ENCODE results near the gene ARMC3. TPM values are rescaled to one million over a fixed set of nuclear protein-coding genes. Genes with fewer than 3 reads are reported as not detected.

The ARMC3 gene
- total RNA-seq, 2 experiments from 2014 or later, result not detected

DNA sequence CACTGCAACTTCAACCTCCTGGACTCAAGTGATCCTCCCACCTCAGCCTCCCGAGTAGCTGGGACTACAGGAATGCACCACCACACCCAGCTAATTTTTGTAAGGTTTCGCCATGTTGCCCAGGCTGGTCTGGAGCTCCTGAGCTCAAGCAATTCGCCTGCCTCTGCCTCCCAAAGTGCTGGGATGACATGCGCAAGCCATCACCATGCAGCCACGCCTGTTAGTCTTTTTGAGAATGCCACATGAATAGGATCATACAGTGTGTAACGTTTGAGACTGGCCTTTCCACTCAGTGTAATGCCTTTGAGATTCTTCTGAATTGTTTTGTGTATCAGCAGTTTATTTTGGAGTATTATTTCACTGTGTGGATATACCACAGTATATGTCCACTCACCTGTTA is 91.8 kb downstream of the ARMC3 start:
- CTCF ChIA-PET, result interaction anchor here (0.6 kb wide), 1 partner anchor 25 kb away, joined by 3 read pairs; no protein-coding TSS in a partner anchor
- Mint-ChIP-seq H3K27ac (no peak overlapping the region), H3K4me3 (no peak overlapping the region), H3K36me3 (ENCODE audit: low read depth) (no peaks in the 10 kb centered on the region), H3K9me3 (peaks cover 2% of the 10 kb centered on the region), H3K27me3 (peaks cover 20% of the 10 kb centered on the region), H3K4me1 (no peaks in the 10 kb centered on the region)
- DNase-seq, result no peak
- POLR2A ChIA-PET, result no interaction called here

DNA sequence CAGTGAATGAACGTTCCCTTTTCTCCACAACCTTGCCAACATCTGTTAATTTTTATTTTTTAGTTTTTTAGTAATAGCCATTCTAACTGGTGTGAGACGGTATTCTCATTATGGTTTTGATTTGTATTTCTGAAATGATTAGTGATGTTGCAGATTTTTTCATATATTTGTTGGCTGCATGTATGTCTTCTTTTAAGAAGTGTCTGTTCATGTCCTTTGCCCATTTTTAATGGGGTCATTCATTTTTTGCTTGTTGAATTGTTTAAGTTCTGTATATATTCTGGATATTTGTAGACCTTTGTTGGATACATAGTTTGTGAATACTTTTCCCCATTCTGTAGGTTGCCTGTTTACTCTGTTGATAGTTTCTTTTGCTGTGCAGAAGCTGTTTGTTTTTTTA is 93.6 kb downstream of the ARMC3 start:
- H3K4me3 Mint-ChIP-seq, result no peak overlapping the region
- no peak overlapping the region for H3K27ac Mint-ChIP-seq
- CTCF ChIA-PET, result no interaction called here
- H3K4me1 Mint-ChIP-seq, result no peaks in the 10 kb centered on the region
- H3K27me3 Mint-ChIP-seq, result peaks cover 20% of the 10 kb centered on the region
- H3K9me3 Mint-ChIP-seq, result peaks cover 2% of the 10 kb centered on the region
- POLR2A ChIA-PET, result no interaction called here
- no peak for DNase-seq
- no peaks in the 10 kb centered on the region for H3K36me3 Mint-ChIP-seq (ENCODE audit: low read depth)

DNA sequence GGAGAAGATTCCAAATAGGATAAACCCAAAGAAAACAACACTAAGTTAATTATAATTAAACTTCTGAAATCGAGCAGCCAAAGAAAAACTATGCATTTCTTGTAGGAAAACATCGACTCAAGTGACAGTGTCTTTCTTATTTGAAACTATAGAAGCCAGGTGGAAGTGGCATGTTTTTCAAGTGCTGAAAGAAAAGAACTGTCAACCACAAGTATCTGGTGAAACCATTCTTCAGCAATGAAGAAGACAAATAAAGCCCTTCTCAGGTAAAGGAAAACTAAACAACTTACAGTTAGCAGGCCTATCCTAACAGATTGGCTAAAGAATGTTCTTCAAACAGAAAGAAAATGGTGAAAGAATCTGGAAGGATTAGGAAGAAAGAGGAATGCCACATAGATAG is 96.1 kb downstream of the ARMC3 start:
- Mint-ChIP-seq H3K27me3 (peaks cover 30% of the 10 kb centered on the region), H3K27ac (no peak overlapping the region), H3K9me3 (peaks cover 2% of the 10 kb centered on the region), H3K36me3 (ENCODE audit: low read depth) (no peaks in the 10 kb centered on the region), H3K4me1 (no peaks in the 10 kb centered on the region), H3K4me3 (no peak overlapping the region)
- no peak for DNase-seq
- CTCF ChIA-PET, result no interaction called here
- POLR2A ChIA-PET, result no interaction called here

DNA sequence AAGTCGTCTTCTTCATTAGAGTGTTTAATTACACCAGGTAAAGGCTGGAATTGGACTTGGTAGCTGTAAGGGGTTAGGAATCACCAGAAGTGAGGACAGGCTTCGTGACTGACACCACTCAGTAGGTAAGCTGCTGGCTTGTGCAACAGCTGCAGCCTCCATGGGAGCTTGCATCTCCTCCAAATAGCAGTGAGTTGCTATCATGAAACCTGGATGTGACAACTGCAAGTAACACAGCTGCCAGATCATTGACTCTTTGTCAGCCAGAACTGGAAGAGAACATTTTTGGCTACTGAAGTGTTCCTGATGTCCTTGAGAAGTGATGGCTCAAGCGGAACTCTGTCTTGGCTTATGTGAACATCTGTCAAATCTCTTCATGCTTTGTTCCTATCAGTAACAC is 103.5 kb downstream of the ARMC3 start:
- no peaks in the 10 kb centered on the region for H3K36me3 Mint-ChIP-seq (ENCODE audit: low read depth)
- no peak overlapping the region for H3K27ac Mint-ChIP-seq
- no peak for DNase-seq
- no peaks in the 10 kb centered on the region for H3K4me1 Mint-ChIP-seq
- H3K4me3 Mint-ChIP-seq, result no peak overlapping the region
- ChIA-PET POLR2A (no interaction called here), CTCF (no interaction called here)
- no peaks in the 10 kb centered on the region for H3K9me3 Mint-ChIP-seq
- H3K27me3 Mint-ChIP-seq, result peaks cover 28% of the 10 kb centered on the region

DNA sequence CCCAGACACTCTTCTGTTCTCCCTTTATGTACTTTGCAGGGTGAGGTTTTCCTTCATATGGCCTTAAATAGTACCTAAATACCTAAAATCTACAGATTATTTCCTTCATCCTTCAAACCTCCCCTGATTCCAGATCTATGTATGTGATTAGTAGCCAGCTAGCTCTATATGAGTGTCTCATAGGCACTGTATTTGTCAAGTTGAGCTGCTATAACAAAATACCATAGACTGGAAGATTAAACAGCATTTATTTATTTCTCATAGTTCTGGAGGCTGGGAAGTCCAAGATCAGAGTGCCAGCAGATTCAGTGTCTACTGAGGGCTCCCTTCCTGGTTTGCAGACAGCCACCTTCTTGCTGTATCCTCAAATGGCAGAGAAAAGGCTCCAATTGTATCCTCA is 106.9 kb downstream of the ARMC3 start:
- no peaks in the 10 kb centered on the region for H3K36me3 Mint-ChIP-seq (ENCODE audit: low read depth)
- DNase-seq, result no peak
- no peak overlapping the region for H3K27ac Mint-ChIP-seq
- H3K27me3 Mint-ChIP-seq, result peaks cover 16% of the 10 kb centered on the region
- no peaks in the 10 kb centered on the region for H3K4me1 Mint-ChIP-seq
- no peaks in the 10 kb centered on the region for H3K9me3 Mint-ChIP-seq
- ChIA-PET POLR2A (no interaction called here), CTCF (no interaction called here)
- H3K4me3 Mint-ChIP-seq, result no peak overlapping the region

DNA sequence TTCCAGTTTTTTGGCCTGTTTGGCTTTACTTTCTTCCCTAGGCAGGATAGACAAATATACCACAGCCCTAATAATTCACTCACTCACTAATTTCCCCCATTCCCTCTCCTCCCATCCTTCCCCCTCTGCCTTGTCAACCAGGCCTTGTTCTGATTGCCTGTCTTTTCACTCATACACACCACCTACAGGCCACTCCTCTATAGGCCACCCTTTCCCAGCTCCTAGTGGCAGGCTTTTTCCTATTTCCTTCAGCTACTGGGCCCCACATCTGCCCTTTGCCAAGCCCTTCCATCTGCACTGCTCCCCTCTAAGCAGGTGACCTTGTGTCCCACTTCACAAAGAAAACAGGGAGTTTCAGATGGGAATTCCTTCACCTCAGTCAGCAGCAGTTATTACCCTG is 107.7 kb downstream of the ARMC3 start:
- Mint-ChIP-seq H3K4me3 (no peak overlapping the region), H3K4me1 (no peaks in the 10 kb centered on the region), H3K27ac (no peak overlapping the region), H3K36me3 (ENCODE audit: low read depth) (no peaks in the 10 kb centered on the region), H3K9me3 (no peaks in the 10 kb centered on the region), H3K27me3 (peaks cover 16% of the 10 kb centered on the region)
- CTCF ChIA-PET, result no interaction called here
- DNase-seq, result no peak
- POLR2A ChIA-PET, result no interaction called here

DNA sequence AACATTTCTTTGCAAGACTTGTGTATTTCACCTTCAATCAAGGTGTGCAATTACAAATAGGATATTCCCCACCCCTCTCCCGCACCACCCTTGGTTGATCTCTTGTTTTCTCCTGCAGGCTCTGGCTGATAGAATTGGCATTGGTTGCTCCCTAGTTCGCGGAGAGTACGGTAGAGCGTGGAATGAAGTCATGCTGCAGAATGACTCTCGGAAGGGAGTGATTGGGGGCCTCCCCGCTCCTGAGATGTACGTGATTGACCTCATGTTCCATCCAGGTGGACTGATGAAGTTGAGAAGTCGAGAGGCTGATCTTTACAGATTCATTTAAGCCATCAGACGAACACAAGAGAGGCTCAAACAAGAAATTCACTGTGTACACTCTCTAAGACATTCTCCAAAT is 109.3 kb downstream of the ARMC3 start:
- H3K36me3 Mint-ChIP-seq (ENCODE audit: low read depth), result no peaks in the 10 kb centered on the region
- H3K4me1 Mint-ChIP-seq, result no peaks in the 10 kb centered on the region
- H3K4me3 Mint-ChIP-seq, result no peak overlapping the region
- no peaks in the 10 kb centered on the region for H3K9me3 Mint-ChIP-seq
- DNase-seq, result no peak
- POLR2A ChIA-PET, result no interaction called here
- CTCF ChIA-PET, result no interaction called here
- peaks cover 11% of the 10 kb centered on the region for H3K27me3 Mint-ChIP-seq
- H3K27ac Mint-ChIP-seq, result no peak overlapping the region

DNA sequence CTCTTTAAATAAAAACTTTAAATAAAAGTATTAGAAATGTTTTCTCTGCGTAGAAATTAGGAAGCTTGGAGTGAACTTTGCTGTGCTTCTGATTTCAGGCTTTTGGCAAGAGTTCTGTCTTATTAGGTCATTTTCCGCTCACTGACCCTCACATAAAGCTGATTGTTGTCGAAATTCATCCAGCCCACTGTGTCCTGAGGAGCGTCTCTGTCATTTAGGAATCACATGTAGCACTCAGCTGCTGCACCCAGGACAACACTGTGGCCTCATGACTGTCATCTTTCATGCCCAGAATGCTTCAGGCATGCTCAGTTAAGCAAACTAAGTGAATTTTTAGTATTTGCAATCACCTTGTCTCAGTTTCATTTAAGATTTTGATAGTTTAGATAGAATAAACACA is 109.7 kb downstream of the ARMC3 start:
- CTCF ChIA-PET, result no interaction called here
- no peaks in the 10 kb centered on the region for H3K4me1 Mint-ChIP-seq
- no peak overlapping the region for H3K4me3 Mint-ChIP-seq
- H3K27me3 Mint-ChIP-seq, result peaks cover 14% of the 10 kb centered on the region
- H3K36me3 Mint-ChIP-seq (ENCODE audit: low read depth), result no peaks in the 10 kb centered on the region
- POLR2A ChIA-PET, result no interaction called here
- DNase-seq, result no peak
- H3K27ac Mint-ChIP-seq, result no peak overlapping the region
- no peaks in the 10 kb centered on the region for H3K9me3 Mint-ChIP-seq

DNA sequence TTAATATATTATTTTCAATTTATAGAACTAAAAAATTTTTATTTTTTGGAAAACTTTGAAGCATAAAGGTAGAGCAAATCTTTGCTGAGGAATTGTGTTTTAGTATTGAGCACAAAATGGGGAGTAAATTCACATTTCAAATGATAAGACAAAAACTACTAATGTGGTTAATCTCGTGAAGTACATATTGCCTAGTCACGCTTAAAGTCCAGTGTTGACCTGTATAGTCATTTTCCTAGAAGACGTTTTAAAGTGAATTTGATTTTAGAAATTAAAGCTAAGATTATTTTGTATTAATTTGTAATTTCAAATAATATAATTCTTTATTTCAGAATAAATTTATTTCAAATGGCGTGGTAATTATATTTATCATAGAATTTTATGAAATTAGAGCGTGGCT is 110.3 kb downstream of the ARMC3 start:
- Mint-ChIP-seq H3K4me1 (no peaks in the 10 kb centered on the region), H3K4me3 (no peak overlapping the region), H3K9me3 (no peaks in the 10 kb centered on the region), H3K27ac (no peak overlapping the region), H3K27me3 (peaks cover 16% of the 10 kb centered on the region), H3K36me3 (ENCODE audit: low read depth) (no peaks in the 10 kb centered on the region)
- CTCF ChIA-PET, result no interaction called here
- POLR2A ChIA-PET, result no interaction called here
- DNase-seq, result no peak

DNA sequence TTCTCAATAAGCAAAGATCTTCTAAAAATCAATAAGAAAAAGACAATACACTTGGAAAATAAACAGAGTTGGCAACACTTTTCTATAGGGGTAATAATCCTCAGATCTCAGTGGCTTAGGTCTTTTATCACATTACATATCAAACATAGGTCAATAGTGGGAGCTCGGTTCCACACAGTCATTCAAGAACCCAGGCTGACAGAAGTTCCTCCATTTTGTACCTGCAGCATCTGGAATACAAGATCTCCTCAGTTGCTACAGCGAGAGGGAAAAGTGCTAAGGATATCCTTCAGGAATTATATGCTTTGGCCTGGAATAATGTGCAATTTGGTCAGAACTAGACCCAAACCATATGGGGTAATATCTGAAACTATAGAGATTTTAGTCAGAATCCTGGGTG is 112.1 kb downstream of the ARMC3 start:
- Mint-ChIP-seq H3K9me3 (no peaks in the 10 kb centered on the region), H3K36me3 (ENCODE audit: low read depth) (no peaks in the 10 kb centered on the region), H3K27ac (no peak overlapping the region), H3K4me3 (no peak overlapping the region), H3K4me1 (no peaks in the 10 kb centered on the region), H3K27me3 (peaks cover 10% of the 10 kb centered on the region)
- POLR2A ChIA-PET, result no interaction called here
- no peak for DNase-seq
- CTCF ChIA-PET, result no interaction called here

DNA sequence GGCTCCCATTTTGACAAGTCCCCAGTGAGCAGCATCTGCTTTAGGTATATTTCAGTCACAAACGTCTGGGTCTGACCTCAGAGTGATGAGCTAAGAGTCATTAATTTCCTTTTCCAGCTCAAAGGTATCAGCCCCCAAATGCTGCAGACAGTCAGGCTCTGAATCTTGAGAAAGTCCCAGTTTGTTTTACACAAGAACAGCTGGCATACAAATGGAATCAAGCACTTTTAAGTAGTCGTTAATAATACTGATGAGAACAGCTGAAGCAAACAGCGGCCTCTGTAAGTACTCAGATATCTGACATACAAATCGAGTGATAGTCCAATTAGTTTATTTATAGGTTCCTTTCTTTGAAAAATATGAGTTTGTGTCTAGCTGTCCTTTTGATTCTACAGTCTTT is 118.2 kb downstream of the ARMC3 start:
- Mint-ChIP-seq H3K9me3 (no peaks in the 10 kb centered on the region), H3K4me3 (no peak overlapping the region), H3K27ac (no peak overlapping the region), H3K4me1 (no peaks in the 10 kb centered on the region), H3K27me3 (peaks cover 7% of the 10 kb centered on the region), H3K36me3 (ENCODE audit: low read depth) (no peaks in the 10 kb centered on the region)
- POLR2A ChIA-PET, result no interaction called here
- CTCF ChIA-PET, result no interaction called here
- no peak for DNase-seq

DNA sequence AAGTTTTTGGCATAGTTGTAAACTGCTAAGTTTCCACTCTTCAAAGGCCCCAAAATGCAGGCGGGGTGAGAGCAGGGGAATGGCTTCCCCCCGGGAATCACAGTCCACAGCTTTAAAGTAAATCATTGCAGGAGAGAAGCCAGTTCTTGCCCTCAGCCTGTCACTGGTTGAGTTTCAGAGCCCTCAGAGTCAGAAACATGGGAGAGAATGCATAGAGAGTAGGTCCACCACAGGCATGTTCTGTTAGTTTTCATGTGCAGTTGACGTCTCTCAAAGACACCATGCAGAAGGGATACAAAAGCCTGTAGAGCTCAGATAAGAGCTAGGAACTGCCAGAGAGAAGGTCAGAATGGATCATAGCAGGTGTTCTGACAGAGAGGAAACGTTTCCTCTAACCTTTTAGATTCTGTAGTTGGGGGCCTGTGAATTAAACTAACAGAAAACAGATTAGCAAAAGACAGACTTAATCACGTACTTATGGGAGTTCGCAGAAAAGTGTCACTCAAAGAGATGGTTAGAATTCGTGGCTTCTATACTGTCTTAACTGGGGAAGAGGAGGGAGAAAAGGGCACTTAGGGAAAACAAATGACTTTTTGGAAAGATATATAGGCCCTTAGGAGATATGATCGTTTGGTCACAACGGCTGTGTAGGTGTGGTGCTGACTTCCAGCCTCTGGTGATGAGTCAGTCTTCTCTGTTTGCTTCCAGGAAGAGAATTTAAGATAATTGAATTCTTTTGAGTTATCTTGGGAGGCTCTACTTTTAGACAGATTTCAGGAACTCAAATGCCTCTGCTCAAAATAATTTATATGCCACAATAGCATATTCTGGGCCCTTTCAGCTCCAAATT is 119.6 kb downstream of the ARMC3 start:
- Mint-ChIP-seq H3K9me3 (no peaks in the 10 kb centered on the region), H3K27me3 (peaks cover 5% of the 10 kb centered on the region), H3K36me3 (ENCODE audit: low read depth) (no peaks in the 10 kb centered on the region), H3K4me1 (no peaks in the 10 kb centered on the region), H3K27ac (no peak overlapping the region), H3K4me3 (no peak overlapping the region)
- ChIA-PET POLR2A (no interaction called here), CTCF (no interaction called here)
- no peak for DNase-seq

DNA sequence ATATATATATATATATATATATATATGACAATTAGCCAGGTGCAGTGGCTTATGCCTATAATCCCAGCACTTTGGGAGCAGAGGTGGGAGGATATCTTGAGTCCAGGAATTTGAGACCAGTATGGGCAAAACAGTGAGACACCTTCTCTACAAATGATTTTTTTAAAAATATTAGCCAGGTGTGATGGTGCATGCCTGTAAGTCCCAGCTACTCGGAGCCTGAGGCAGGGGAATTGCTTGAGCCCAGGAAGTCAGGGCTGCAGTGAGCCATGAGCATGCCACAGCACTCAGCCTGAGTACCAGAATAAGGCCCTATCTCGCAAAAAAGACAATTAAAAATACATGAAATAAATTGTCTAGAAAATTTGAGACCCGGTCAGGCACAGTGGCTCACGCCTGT is 120.3 kb downstream of the ARMC3 start:
- H3K27me3 Mint-ChIP-seq, result peaks cover 4% of the 10 kb centered on the region
- no peaks in the 10 kb centered on the region for H3K4me1 Mint-ChIP-seq
- H3K4me3 Mint-ChIP-seq, result no peak overlapping the region
- no peaks in the 10 kb centered on the region for H3K36me3 Mint-ChIP-seq (ENCODE audit: low read depth)
- DNase-seq, result no peak
- ChIA-PET POLR2A (no interaction called here), CTCF (no interaction called here)
- no peaks in the 10 kb centered on the region for H3K9me3 Mint-ChIP-seq
- H3K27ac Mint-ChIP-seq, result no peak overlapping the region

DNA sequence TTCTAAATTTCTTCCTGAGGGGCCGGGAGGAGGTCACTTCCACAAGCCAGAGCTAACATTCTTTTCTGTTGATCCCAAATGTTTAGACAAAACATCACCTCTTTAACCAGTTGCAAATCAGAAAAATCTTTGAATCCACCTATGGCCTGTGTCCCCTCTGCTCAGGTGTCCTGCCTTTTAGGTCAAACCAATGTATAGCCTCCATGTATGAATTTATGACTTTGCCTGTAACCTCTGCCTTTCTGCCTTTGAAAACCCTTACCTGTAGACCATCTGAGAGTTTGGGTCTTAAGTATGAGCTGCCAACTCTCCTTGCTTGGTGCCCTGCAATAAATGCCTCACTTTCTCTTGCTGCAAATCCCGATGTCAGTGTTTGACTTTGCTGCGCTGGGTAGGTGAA is 123.4 kb downstream of the ARMC3 start:
- Mint-ChIP-seq H3K4me3 (no peak overlapping the region), H3K36me3 (ENCODE audit: low read depth) (no peaks in the 10 kb centered on the region), H3K27me3 (peaks cover 12% of the 10 kb centered on the region), H3K9me3 (no peaks in the 10 kb centered on the region), H3K4me1 (no peaks in the 10 kb centered on the region), H3K27ac (no peak overlapping the region)
- DNase-seq, result no peak
- ChIA-PET POLR2A (no interaction called here), CTCF (no interaction called here)
